Activated naive CD8-positive, alpha-beta T cell treated with anti-CD3 and anti-CD28 coated beads, Interleukin-2, amount 10 ng/mL, durations not matched to agents 7 days and 5 days (primary cell): Measurements from ENCODE around the gene ABHD16B. TPM values are rescaled to one million over a fixed set of nuclear protein-coding genes. Genes with fewer than 3 reads are reported as not detected.
"Not testable (repeated sequence)": the region's sequence is repeated elsewhere in the genome, so short reads cannot be mapped to it uniquely, and the experiment has no call there.

ENCODE experiments used
- ATAC-seq: fragments of 150-1000 bp; cut with Tn5 transposase; one replicate; pipeline ENCODE4 v1.10.0; 2021; ENCODE audit warnings: low read depth, moderate library complexity
- POLR2A ChIA-PET: fragments of 350-600 bp; sonication (Branson Sonifier 250); formaldehyde crosslinking; loops from one replicate; lab custom pipeline; 2021; ENCODE audit warnings: antibody characterized with exemption; lab: Charles Lee
- DNase-seq: peaks from one replicate; pipeline ENCODE4 v3.0.0; 2021
- H3K27ac Mint-ChIP-seq: one replicate; pipeline ENCODE4 v1.8.0; 2022; ENCODE audit warnings: mild to moderate bottlenecking, mixed read lengths
- H3K27me3 Mint-ChIP-seq: one replicate; pipeline ENCODE4 v1.8.0; 2022; ENCODE audit warnings: mild to moderate bottlenecking, moderate library complexity, mixed read lengths
- H3K36me3 Mint-ChIP-seq: one replicate; pipeline ENCODE4 v1.8.0; 2021; ENCODE audit warnings: mild to moderate bottlenecking, mixed read lengths
- H3K4me1 Mint-ChIP-seq: one replicate; pipeline ENCODE4 v1.8.0; 2021; ENCODE audit warnings: mixed read lengths
- H3K4me3 Mint-ChIP-seq: one replicate; pipeline ENCODE4 v1.8.0; 2022; ENCODE audit warnings: mild to moderate bottlenecking, moderate library complexity, mixed read lengths
- H3K9me3 Mint-ChIP-seq: one replicate; pipeline ENCODE4 v1.8.0; 2021; ENCODE audit warnings: mixed read lengths
- total RNA-seq, 2 experiments: library from RNA; stranded (reverse); gene quantifications; one replicate each; pipeline ENCODE4 v1.2.3, GENCODE V29; 2021

ABHD16B gene
- total RNA-seq, 2 experiments from 2014 or later, result not detected

GRCh38 chr20:63840405-63840828 is 20.9 kb upstream of the ABHD16B start:
- no peak for DNase-seq
- H3K4me3 Mint-ChIP-seq, result no peak overlapping the region
- H3K9me3 Mint-ChIP-seq, result no peaks in the 10 kb centered on the region
- POLR2A ChIA-PET, result no interaction called here
- no peak overlapping the region for H3K27ac Mint-ChIP-seq
- peaks cover 13% of the 10 kb centered on the region for H3K4me1 Mint-ChIP-seq
- H3K36me3 Mint-ChIP-seq, result no peaks in the 10 kb centered on the region
- peaks cover 46% of the 10 kb centered on the region for H3K27me3 Mint-ChIP-seq
- ATAC-seq, result no peak

DNA sequence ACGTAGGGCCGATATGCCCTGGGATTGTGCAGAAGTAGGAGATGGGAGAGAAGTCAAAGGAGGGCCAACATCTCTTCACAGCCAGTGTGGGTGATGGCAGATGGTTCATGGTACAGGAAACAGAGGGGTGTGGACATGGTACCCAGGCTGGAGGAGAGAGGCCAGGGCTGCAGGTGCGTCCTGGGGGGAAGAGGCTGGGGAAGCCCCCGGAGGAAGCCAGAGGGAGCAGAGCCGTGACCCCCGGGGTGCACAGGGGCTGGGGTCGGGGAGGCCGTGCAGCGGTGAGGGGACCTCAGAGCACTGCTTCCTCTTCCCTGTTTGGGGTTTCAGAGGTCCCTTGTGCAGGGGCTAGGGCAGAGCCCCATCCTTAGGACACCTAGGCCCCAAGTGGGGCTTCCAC is 19.0 kb upstream of the ABHD16B start:
- POLR2A ChIA-PET, result no interaction called here
- Mint-ChIP-seq H3K27me3 (peaks cover 53% of the 10 kb centered on the region), H3K4me1 (peaks cover 15% of the 10 kb centered on the region), H3K9me3 (no peaks in the 10 kb centered on the region), H3K4me3 (no peak overlapping the region), H3K36me3 (no peaks in the 10 kb centered on the region), H3K27ac (no peak overlapping the region)
- ATAC-seq, result no peak
- no peak for DNase-seq

- Mint-ChIP-seq H3K9me3 (no peaks in the 10 kb centered on the region), H3K4me1 (peaks cover 9% of the 10 kb centered on the region), H3K36me3 (no peaks in the 10 kb centered on the region), H3K27me3 (peaks cover 50% of the 10 kb centered on the region), H3K27ac (no peak overlapping the region), H3K4me3 (no peak overlapping the region)
- ATAC-seq (no peak), DNase-seq (no peak)
- POLR2A ChIA-PET, result no interaction called here
These were observed 18.1 kb upstream of the ABHD16B start for GRCh38 chr20:63843222-63843621.

DNA sequence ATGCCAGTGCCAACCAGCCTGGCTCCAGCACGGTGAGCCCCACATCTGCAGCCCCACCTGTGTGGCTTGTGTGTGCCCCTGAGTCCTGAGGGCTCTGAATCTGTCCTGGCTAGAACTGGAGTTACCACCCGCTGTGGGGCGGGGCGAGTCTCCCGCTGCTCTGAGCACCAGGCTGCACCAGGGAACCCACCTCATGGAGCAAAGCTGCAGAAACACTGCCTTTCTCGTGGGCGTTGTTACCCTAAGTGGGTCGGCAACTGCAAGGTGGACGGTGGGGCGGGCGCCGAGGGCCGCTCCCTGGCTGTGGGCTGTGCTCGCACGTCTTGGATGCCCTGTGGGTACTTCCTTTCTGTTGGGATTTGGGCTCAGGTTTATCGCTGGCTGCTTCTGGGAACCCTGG is 17.5 kb upstream of the ABHD16B start:
- Mint-ChIP-seq H3K27ac (no peak overlapping the region), H3K36me3 (no peaks in the 10 kb centered on the region), H3K9me3 (no peaks in the 10 kb centered on the region), H3K27me3 (peaks cover 46% of the 10 kb centered on the region), H3K4me3 (no peak overlapping the region), H3K4me1 (peaks cover 9% of the 10 kb centered on the region)
- no peak for ATAC-seq
- POLR2A ChIA-PET, result no interaction called here
- no peak for DNase-seq

DNA sequence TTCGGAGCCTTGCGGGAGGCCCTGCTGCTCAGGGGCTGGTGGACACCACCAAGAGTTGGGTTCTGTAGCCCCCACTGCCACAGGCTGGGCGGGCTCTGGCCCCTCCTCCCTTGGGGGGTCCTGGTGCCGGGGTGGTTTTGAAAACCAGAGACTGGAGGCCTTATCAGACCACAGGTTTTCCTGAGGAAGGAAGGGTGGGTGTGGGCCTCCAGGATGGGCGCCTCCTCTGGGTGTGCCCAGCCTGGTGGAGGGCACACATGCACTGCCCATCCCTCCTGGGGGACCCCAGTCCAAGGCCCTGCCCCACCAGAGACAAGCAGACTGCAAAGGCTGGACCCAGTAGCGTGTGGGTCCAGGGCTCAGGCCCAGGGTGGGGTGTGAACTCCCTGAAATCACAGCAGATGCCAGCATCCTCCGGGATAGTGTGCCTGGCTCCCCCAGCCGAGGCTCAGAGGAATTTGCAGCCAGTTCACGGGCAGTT is 16.7 kb upstream of the ABHD16B start:
- POLR2A ChIA-PET, result no interaction called here
- Mint-ChIP-seq H3K9me3 (no peaks in the 10 kb centered on the region), H3K27me3 (peaks cover 42% of the 10 kb centered on the region), H3K4me1 (peaks cover 9% of the 10 kb centered on the region), H3K4me3 (no peak overlapping the region), H3K36me3 (no peaks in the 10 kb centered on the region), H3K27ac (no peak overlapping the region)
- DNase-seq (no peak), ATAC-seq (no peak)

- POLR2A ChIA-PET, result no interaction called here
- no peaks in the 10 kb centered on the region for H3K36me3 Mint-ChIP-seq
- peak; percentile 22 for ATAC-seq
- H3K9me3 Mint-ChIP-seq, result no peaks in the 10 kb centered on the region
- peaks cover 17% of the 10 kb centered on the region for H3K4me1 Mint-ChIP-seq
- H3K27me3 Mint-ChIP-seq, result peaks cover 39% of the 10 kb centered on the region
- DNase-seq, result peak; percentile 43
- H3K4me3 Mint-ChIP-seq, result no peak overlapping the region
- H3K27ac Mint-ChIP-seq, result no peak overlapping the region
These were observed 15.0 kb upstream of the ABHD16B start for GRCh38 chr20:63846128-63846771.

DNA sequence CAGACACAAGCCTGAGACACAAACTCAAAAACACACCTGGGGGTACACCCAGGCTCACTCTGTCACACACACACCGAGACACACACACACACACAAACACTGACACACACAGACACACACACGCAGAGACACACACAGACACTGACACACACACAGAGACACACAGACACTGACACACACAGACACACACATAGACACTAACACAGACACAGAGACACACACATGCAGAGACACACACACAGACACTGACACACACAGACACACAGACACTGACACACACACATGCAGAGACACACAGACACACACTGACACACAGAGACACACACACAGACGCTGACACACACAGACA is 14.4 kb upstream of the ABHD16B start:
- ATAC-seq, result no peak
- POLR2A ChIA-PET, result no interaction called here
- Mint-ChIP-seq H3K9me3 (no peaks in the 10 kb centered on the region), H3K27me3 (peaks cover 37% of the 10 kb centered on the region), H3K36me3 (no peaks in the 10 kb centered on the region), H3K4me1 (peaks cover 19% of the 10 kb centered on the region), H3K4me3 (no peak overlapping the region), H3K27ac (no peak overlapping the region)
- no peak for DNase-seq

DNA sequence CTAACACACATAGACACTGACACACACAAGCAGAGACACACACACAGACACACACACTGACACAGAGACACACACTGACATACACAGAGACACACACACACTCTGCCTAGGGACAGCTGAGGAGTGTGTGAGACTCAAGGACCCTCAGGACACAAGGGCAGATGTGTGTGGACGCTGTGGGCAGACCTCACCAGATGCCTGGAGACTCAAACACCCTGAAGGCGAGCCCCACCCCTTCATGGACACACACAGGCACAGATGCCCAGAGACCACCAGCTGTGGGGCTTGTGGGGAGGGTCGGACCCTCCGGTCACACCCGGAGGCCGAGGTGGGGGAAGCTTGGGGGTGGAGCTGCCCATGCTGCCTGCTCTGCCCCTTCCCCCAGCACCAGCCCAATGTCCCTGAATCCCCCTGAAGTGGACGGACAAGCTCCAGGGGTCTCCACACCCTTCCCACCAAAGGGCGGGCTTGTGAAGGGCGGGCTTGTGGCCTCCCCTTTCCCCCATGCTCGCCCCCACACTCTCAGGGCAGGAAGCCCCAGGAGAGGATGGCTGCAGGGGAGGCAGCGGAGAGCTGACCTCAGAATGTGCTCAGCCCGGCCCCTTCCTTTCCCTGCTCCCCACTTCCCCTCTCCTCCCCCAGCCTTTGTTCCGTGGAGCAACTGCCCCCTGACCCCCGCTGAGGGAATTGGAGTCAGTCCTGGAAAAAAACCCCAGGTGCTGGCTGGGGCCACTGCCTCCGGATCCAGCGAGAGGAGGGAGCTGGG is 13.9 kb upstream of the ABHD16B start:
- Mint-ChIP-seq H3K27ac (no peak overlapping the region), H3K4me3 (no peak overlapping the region), H3K36me3 (no peaks in the 10 kb centered on the region), H3K4me1 (peaks cover 18% of the 10 kb centered on the region), H3K9me3 (no peaks in the 10 kb centered on the region), H3K27me3 (peaks cover 35% of the 10 kb centered on the region)
- ATAC-seq (peak; percentile 43), DNase-seq (peak; percentile 56)
- POLR2A ChIA-PET, result interaction anchor here (0.9 kb wide), 1 partner anchor 15 kb away, joined by 4 read pairs; no protein-coding TSS in a partner anchor

- DNase-seq (no peak), ATAC-seq (no peak)
- POLR2A ChIA-PET, result interaction anchor here (0.9 kb wide), 1 partner anchor 14 kb away, joined by 4 read pairs; no protein-coding TSS in a partner anchor
- Mint-ChIP-seq H3K27ac (no peak overlapping the region), H3K4me1 (peaks cover 18% of the 10 kb centered on the region), H3K27me3 (peaks cover 30% of the 10 kb centered on the region), H3K9me3 (no peaks in the 10 kb centered on the region), H3K36me3 (no peaks in the 10 kb centered on the region), H3K4me3 (no peak overlapping the region)
These were observed 13.0 kb upstream of the ABHD16B start for GRCh38 chr20:63848003-63848911.

DNA sequence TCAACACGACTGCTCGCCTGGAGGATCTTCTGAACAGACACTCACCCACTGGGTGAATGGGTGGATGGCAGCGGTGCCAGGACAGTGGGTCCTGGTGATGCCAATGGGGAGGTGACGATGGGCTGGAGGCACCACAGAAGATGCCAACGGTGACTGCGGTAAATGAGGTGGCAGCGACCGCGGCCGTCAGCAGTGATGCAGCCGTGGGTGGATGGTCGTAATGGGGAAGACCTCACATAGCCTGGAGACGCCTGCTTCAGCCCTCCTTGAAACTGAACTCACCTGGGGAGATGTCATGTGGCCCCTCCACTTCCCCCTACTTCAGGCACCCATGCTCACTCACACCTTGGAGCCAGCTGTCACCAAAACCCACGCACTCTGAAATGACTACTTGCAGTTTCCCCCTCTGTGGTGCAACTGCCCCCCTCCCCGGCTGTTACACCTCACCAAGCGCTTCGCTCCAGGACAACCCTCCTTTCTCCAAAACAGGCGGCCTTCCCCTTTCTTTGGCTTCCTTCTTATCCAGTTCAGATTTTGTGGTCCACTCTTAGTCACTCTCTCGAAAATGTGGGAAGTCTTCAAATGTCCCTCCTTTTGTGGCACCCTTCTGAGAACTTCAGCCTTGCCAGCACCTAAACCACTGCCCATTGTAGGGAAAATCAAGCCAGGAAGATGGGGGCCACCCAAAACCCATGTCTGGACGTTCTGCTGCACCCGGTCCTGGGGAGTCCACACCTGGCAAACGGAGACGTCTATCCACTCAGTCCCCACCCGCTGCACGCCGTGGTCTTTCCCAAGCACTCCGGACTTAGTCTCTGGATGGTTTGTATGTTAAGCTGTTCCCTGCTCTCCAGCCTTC is 10.4 kb upstream of the ABHD16B start:
- H3K9me3 Mint-ChIP-seq, result no peaks in the 10 kb centered on the region
- H3K4me1 Mint-ChIP-seq, result peaks cover 13% of the 10 kb centered on the region
- POLR2A ChIA-PET, result interaction anchor here (0.7 kb wide), 1 partner anchor 330 kb away, joined by 4 read pairs; no protein-coding TSS in a partner anchor
- DNase-seq (no peak), ATAC-seq (peak; percentile 32)
- H3K36me3 Mint-ChIP-seq, result no peaks in the 10 kb centered on the region
- H3K27me3 Mint-ChIP-seq, result peaks cover 7% of the 10 kb centered on the region
- H3K27ac Mint-ChIP-seq, result no peak overlapping the region
- no peak overlapping the region for H3K4me3 Mint-ChIP-seq

DNA sequence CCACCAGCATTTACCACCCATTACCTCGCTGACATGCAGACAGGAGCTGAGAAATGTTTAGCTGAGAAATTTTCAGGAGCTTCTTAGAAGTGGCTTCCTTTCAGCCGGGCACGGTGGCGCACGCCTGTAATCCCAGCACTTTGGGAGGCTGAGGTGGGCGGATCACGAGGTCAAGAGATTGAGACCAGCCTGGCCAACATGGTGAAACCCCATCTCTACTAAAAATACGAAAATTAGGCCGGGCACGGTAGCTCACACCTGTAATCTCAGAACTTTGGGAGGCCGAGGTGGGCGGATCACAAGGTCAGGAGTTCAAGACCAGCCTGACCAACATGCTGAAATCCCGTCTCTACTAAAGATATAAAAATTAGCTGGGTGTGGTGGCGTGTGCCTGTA is 9.8 kb upstream of the ABHD16B start:
- DNase-seq, H3K9me3 Mint-ChIP-seq, H3K27me3 Mint-ChIP-seq, H3K4me3 Mint-ChIP-seq, H3K27ac Mint-ChIP-seq, ATAC-seq, H3K36me3 Mint-ChIP-seq: not testable (repeated sequence)
- peaks cover 11% of the 10 kb centered on the region for H3K4me1 Mint-ChIP-seq
- POLR2A ChIA-PET, result interaction anchor here (0.6 to 0.7 kb wide), 2 partner anchors 15 to 330 kb away, joined by 3 to 4 read pairs; no protein-coding TSS in a partner anchor

DNA sequence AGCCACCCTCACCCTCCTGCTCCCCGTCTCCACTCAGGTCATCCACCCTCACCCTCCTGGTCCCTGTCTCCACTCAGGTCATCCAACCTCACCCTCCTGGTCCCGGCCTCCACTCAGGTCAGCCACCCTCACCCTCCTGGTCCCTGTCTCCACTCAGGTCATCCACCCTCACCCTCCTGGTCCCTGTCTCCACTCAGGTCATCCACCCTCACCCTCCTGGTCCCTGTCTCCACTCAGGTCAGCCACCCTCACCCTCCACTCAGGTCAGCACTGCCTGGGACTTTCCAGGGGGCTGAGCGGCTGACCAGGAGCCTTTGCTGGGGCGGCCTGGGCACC is 7.6 kb upstream of the ABHD16B start:
- peaks cover 20% of the 10 kb centered on the region for H3K4me1 Mint-ChIP-seq
- H3K27ac Mint-ChIP-seq, ATAC-seq, H3K27me3 Mint-ChIP-seq, POLR2A ChIA-PET, H3K9me3 Mint-ChIP-seq, DNase-seq, H3K36me3 Mint-ChIP-seq, H3K4me3 Mint-ChIP-seq: not testable (repeated sequence)
